AG04450 (cell line): ENCODE results near the gene PSTPIP1. TPM values are rescaled to one million over a fixed set of nuclear protein-coding genes. Genes with fewer than 3 reads are reported as not detected.

Experiments
- CTCF ChIA-PET: fragments of 300-600, 350-600 bp; formaldehyde crosslinking; extraction: SDS; loops from one replicate; lab custom pipeline; 2022; ENCODE audit warnings: antibody characterized with exemption, inconsistent platforms; lab: Charles Lee
- POLR2A ChIA-PET: fragments of 350-600 bp; formaldehyde crosslinking; extraction: SDS; loops from one replicate; lab custom pipeline; 2021; ENCODE audit warnings: antibody characterized with exemption, inconsistent platforms; lab: Yijun Ruan, JAX
- DNase-seq: peaks from one replicate; pipeline ENCODE4 v3.0.0-alpha.2; 2011; ENCODE audit warnings: low read depth, low spot score
- H3K27ac ChIP-seq: one replicate; pipeline ENCODE4 v1.5.1; 2012; ENCODE audit warnings: low read depth, low read length, control low read depth
- H3K27me3 ChIP-seq: one replicate; pipeline ENCODE4 v1.6.0; 2012; ENCODE audit warnings: low read length; ENCODE audit not compliant: control insufficient read depth, insufficient read depth
- H3K4me3 ChIP-seq: 2 replicates; pipeline ENCODE4 v1.5.1; 2011; ENCODE audit warnings: mild to moderate bottlenecking, low read depth, low read length, control low read depth
- H3K9me3 ChIP-seq: 2 replicates; pipeline ENCODE4 v1.5.1; 2012; ENCODE audit warnings: low read length; ENCODE audit not compliant: control insufficient read depth, insufficient read depth
- CTCF ChIP-seq: IDR thresholded peaks from 2 replicates; pipeline ENCODE4 v1.5.1; 2011; ENCODE audit warnings: low read depth, low read length, control low read depth, inconsistent platforms
- polyA plus RNA-seq: library from polyadenylated mRNA; depleted of rRNA; stranded (reverse); fragments of >200 nt; gene quantifications from 2 replicates; pipeline ENCODE4 v1.2.3, GENCODE V29; 2011

PSTPIP1 gene
- polyA plus RNA-seq, 1 experiment: 0.21 TPM

- no peak for TF ChIP-seq CTCF
- no peak for DNase-seq
- H3K9me3 ChIP-seq: no peaks in the 10 kb centered on the region; the same call in 1 of the 2 replicates
- ChIA-PET CTCF (interaction anchor here (0.6 to 1.4 kb wide), 2 partner anchors 43 to 407 kb away, joined by 3 to 4 read pairs; no protein-coding TSS in a partner anchor), POLR2A (no interaction called here)
- H3K27me3 ChIP-seq: no peaks in the 10 kb centered on the region
- no peak overlapping the region for H3K4me3 ChIP-seq
- H3K27ac ChIP-seq: no peak overlapping the region
These were observed 72.2 kb downstream of the PSTPIP1 start for GRCh38 chr15:77066971-77067690.

GRCh38 chr15:77067691-77068367 lies 72.9 kb downstream of the PSTPIP1 start:
- no peak overlapping the region for H3K27ac ChIP-seq
- no peak for DNase-seq
- ChIA-PET CTCF (interaction anchor here (0.6 to 1.6 kb wide), 3 partner anchors 43 to 475 kb away, joined by 3 to 4 read pairs (median 4); no protein-coding TSS in a partner anchor), POLR2A (no interaction called here)
- no peak for TF ChIP-seq CTCF
- no peak overlapping the region for H3K4me3 ChIP-seq
- no peaks in the 10 kb centered on the region for H3K27me3 ChIP-seq
- H3K9me3 ChIP-seq: no peaks in the 10 kb centered on the region; the same call in 1 of the 2 replicates

GRCh38 chr15:77068633-77069032 lies 73.7 kb downstream of the PSTPIP1 start:
- DNase-seq: no peak
- Histone ChIP-seq H3K27ac (no peak overlapping the region), H3K9me3 (no peaks in the 10 kb centered on the region; the same call in 1 of the 2 replicates), H3K27me3 (no peaks in the 10 kb centered on the region), H3K4me3 (no peak overlapping the region)
- ChIA-PET POLR2A (no interaction called here), CTCF (interaction anchor here (1.6 kb wide), 1 partner anchor 475 kb away, joined by 4 read pairs; no protein-coding TSS in a partner anchor)
- TF ChIP-seq CTCF: no peak

GRCh38 chr15:77069521-77070121 lies 74.7 kb downstream of the PSTPIP1 start:
- POLR2A ChIA-PET: no interaction called here
- CTCF ChIA-PET: interaction anchor here (0.7 to 1.6 kb wide), 2 partner anchors 445 to 474 kb away, joined by 3 to 4 read pairs; no protein-coding TSS in a partner anchor
- Histone ChIP-seq H3K27me3 (peaks cover 2% of the 10 kb centered on the region), H3K27ac (no peak overlapping the region), H3K9me3 (no peaks in the 10 kb centered on the region; the same call in 1 of the 2 replicates), H3K4me3 (peak overlapping the region; percentile 76)
- no peak for DNase-seq
- TF ChIP-seq CTCF: no peak
